GM13976 (cell line): ENCODE results near the gene GTF2F2.

ENCODE experiments used
- DNase-seq: peaks from one replicate; pipeline ENCODE4 v3.0.0; 2012; ENCODE audit warnings: low spot score
- CTCF ChIP-seq: IDR thresholded peaks from 2 replicates; pipeline ENCODE4 v1.5.1; 2012; ENCODE audit warnings: borderline replicate concordance, mild to moderate bottlenecking; ENCODE audit not compliant: insufficient read depth; ENCODE audit errors: extremely low read depth, missing control alignments, control extremely low read depth
- in situ Hi-C: fragments of 300-500 bp; cut with MboI; formaldehyde crosslinking; loops from one replicate; pipeline ENCODE4 v1.12.0; 2022; ENCODE audit warnings: low sequenced_read_pairs, mixed read lengths, inconsistent platforms; ENCODE audit not compliant: unreplicated experiment

Gene GTF2F2

GRCh38 chr13:45196096-45196495 is 75.8 kb downstream of the GTF2F2 start:
- TF ChIP-seq CTCF: no peak
- no peak for DNase-seq
- in situ Hi-C loops: no loop called here

- in situ Hi-C loops: no loop called here
- TF ChIP-seq CTCF: no peak
- no peak for DNase-seq
Measured at GRCh38 chr13:45196622-45197021, 76.3 kb downstream of the GTF2F2 start.

GRCh38 chr13:45198041-45198440 is 77.7 kb downstream of the GTF2F2 start:
- TF ChIP-seq CTCF: no peak
- in situ Hi-C loops: no loop called here

GRCh38 chr13:45198924-45199323 is 78.6 kb downstream of the GTF2F2 start:
- DNase-seq: no peak
- in situ Hi-C loops: no loop called here
- TF ChIP-seq CTCF: no peak

More at GRCh38 chr13:45198041-45198440, 77.7 kb downstream of the GTF2F2 start:
- no peak for DNase-seq

- DNase-seq: no peak
- no peak for TF ChIP-seq CTCF
- in situ Hi-C loops: no loop called here
Measured at GRCh38 chr13:45199711-45200110, 79.4 kb downstream of the GTF2F2 start.

- DNase-seq: no peak
- in situ Hi-C loops: no loop called here
- TF ChIP-seq CTCF: no peak
Measured at GRCh38 chr13:45200701-45201232, 80.5 kb downstream of the GTF2F2 start, which contains the start of gene KCTD4. TSS of gene KCTD4 (minus strand) at chr13:45201045. CDS start at chr13:45194567, 6,478 bp downstream.
